IPS DF 4.7 (cell line): ENCODE data around the gene ASTL.
"Not testable (repeated sequence)": the region's sequence is repeated elsewhere in the genome, so short reads cannot be mapped to it uniquely, and the experiment has no call there.

Experiments
- DNase-seq: peaks from one replicate; pipeline ENCODE4 v3.0.0-alpha.2; 2013; ENCODE audit warnings: low spot score; ENCODE audit errors: extremely low read depth

The ASTL gene

GRCh38 chr2:96099861-96100798, 38.2 kb downstream of the ASTL start:
- no peak for DNase-seq

GRCh38 chr2:96098900-96099590, 39.3 kb downstream of the ASTL start:
- DNase-seq: no peak

GRCh38 chr2:96097951-96098823, 40.1 kb downstream of the ASTL start:
- no peak for DNase-seq

- no peak for DNase-seq
These were observed 40.9 kb downstream of the ASTL start for GRCh38 chr2:96097441-96097840.

- no peak for DNase-seq
These were observed 43.1 kb downstream of the ASTL start for GRCh38 chr2:96095116-96095636.

- no peak for DNase-seq
These were observed 44.8 kb downstream of the ASTL start for GRCh38 chr2:96093528-96093927.

GRCh38 chr2:96092951-96093350, 45.4 kb downstream of the ASTL start:
- DNase-seq: no peak

GRCh38 chr2:96092573-96092877, 45.8 kb downstream of the ASTL start:
- DNase-seq: no peak

GRCh38 chr2:96091711-96092572, 46.4 kb downstream of the ASTL start:
- DNase-seq: no peak

- no peak for DNase-seq
These were observed 47.1 kb downstream of the ASTL start for GRCh38 chr2:96091141-96091710.

GRCh38 chr2:96090196-96090926, 47.9 kb downstream of the ASTL start:
- DNase-seq: no peak

GRCh38 chr2:96089356-96090195, 48.7 kb downstream of the ASTL start:
- DNase-seq: no peak

GRCh38 chr2:96088340-96089335, 49.7 kb downstream of the ASTL start:
- DNase-seq: no peak

GRCh38 chr2:96087130-96087529, 51.2 kb downstream of the ASTL start:
- DNase-seq: no peak

- no peak for DNase-seq
These were observed 52.6 kb downstream of the ASTL start for GRCh38 chr2:96085541-96086355.

GRCh38 chr2:96084858-96085518, 53.3 kb downstream of the ASTL start:
- DNase-seq: not testable (repeated sequence)
